Measurements from ENCODE around the gene FFAR3. TPM values are rescaled to one million over a fixed set of nuclear protein-coding genes. Genes with fewer than 3 reads are reported as not detected.

Gene FFAR3, protein sequence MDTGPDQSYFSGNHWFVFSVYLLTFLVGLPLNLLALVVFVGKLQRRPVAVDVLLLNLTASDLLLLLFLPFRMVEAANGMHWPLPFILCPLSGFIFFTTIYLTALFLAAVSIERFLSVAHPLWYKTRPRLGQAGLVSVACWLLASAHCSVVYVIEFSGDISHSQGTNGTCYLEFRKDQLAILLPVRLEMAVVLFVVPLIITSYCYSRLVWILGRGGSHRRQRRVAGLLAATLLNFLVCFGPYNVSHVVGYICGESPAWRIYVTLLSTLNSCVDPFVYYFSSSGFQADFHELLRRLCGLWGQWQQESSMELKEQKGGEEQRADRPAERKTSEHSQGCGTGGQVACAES
- 1 to 10 TPM in 1 of 3 donors, not detected in 2; 1.5 TPM for total RNA-seq
- long read RNA-seq, donor 1, partial matches to known transcripts: 0 of 1 reads
- long read RNA-seq, donor 1, other reads (novel, unspliced or antisense): 0 of 1 reads
- long read RNA-seq, donor 2: 0 reads

DNA sequence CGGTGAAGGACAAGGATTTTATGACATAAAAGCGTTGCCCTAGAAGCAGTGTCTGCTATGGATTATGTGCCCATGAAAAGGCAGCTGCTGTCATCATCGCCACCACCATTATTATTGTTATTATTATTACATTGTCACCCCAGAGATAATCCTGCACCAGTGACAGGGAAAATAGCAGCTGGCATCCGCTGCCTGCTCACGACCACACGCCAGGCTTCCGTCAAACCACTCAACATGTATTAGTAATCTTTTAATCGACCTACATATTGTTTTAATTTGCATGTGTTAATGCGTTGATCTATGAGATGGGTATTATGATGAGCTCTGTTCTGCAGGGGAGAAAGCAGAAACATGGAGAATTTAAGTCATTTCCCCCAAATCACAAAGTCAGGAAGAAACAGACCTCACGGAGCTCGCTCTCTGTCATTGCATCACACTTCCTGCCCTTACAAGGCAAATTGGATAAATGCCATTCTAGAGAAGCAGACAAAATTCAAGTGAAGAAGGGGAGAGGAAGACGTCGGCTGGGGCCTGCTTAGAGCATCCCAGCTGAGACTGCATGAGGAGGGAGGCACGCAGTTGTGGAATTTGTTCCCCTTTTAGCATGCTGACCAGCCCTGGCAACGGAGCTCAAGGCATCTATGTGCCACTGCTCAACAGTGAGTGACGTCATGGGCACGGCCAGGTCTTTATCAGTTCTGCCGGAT is at the start of gene FFAR3:
TSS of gene FFAR3 (plus strand) at position 594 of the 707 bp plus-strand sequence. CDS start 431 bp downstream, outside the sequence.
- peak; percentile 43 for ATAC-seq
- peak in 1 of 3 donors; percentile 13 for DNase-seq
- intact Hi-C loops (cut with DNase I, micrococcal nuclease): loop anchor here in 1 of 2 donors (10.0 kb wide), 1 partner anchor 137 kb away; the partner anchor contains the start of gene KRTDAP

DNA sequence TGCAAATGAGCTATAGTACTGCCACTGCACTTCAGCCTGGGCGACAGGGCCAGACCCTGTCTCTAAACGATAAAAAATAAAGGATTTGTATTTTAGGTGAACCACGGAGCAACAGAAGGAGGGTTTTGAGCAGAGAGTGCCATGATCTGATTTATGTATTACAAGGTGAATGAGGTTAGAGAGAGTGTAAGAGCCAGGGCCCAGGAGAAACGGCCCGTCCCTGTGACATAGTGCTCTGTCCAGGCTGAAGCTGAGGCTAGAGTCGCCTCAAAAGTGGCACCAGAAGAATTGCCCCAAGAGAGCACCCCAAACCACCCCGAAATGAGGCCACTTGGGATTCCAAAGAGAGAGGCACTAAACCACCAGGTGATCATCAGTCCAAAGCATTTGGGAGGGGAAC is 49.4 kb upstream of the FFAR3 start:
- TF ChIP-seq, protein P1, sequence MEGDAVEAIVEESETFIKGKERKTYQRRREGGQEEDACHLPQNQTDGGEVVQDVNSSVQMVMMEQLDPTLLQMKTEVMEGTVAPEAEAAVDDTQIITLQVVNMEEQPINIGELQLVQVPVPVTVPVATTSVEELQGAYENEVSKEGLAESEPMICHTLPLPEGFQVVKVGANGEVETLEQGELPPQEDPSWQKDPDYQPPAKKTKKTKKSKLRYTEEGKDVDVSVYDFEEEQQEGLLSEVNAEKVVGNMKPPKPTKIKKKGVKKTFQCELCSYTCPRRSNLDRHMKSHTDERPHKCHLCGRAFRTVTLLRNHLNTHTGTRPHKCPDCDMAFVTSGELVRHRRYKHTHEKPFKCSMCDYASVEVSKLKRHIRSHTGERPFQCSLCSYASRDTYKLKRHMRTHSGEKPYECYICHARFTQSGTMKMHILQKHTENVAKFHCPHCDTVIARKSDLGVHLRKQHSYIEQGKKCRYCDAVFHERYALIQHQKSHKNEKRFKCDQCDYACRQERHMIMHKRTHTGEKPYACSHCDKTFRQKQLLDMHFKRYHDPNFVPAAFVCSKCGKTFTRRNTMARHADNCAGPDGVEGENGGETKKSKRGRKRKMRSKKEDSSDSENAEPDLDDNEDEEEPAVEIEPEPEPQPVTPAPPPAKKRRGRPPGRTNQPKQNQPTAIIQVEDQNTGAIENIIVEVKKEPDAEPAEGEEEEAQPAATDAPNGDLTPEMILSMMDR (IDR thresholded peaks at IDR 0.05): no peak
- intact Hi-C loops (cut with DNase I, micrococcal nuclease): no loop called here
- Histone ChIP-seq H3K4me1 (ENCODE audit: low read depth) (no peaks in the 10 kb centered on the region), H3K9me3 (no peaks in the 10 kb centered on the region), H3K4me3 (no peak overlapping the region), H3K36me3 (ENCODE audit: low read depth) (no peaks in the 10 kb centered on the region)
- ATAC-seq: no peak
- no peak for DNase-seq

More for the DNA sequence above, at the start of gene FFAR3:
- H3K4me3 ChIP-seq: no peak within 1 kb of the TSS
- no peaks in the 10 kb centered on the region for H3K9me3 ChIP-seq
- TF ChIP-seq, protein P1 (IDR thresholded peaks at IDR 0.05): no peak
- H3K4me1 ChIP-seq (ENCODE audit: low read depth): no peaks in the 10 kb centered on the region
- H3K36me3 ChIP-seq (ENCODE audit: low read depth): no peaks in the 10 kb centered on the region

DNA sequence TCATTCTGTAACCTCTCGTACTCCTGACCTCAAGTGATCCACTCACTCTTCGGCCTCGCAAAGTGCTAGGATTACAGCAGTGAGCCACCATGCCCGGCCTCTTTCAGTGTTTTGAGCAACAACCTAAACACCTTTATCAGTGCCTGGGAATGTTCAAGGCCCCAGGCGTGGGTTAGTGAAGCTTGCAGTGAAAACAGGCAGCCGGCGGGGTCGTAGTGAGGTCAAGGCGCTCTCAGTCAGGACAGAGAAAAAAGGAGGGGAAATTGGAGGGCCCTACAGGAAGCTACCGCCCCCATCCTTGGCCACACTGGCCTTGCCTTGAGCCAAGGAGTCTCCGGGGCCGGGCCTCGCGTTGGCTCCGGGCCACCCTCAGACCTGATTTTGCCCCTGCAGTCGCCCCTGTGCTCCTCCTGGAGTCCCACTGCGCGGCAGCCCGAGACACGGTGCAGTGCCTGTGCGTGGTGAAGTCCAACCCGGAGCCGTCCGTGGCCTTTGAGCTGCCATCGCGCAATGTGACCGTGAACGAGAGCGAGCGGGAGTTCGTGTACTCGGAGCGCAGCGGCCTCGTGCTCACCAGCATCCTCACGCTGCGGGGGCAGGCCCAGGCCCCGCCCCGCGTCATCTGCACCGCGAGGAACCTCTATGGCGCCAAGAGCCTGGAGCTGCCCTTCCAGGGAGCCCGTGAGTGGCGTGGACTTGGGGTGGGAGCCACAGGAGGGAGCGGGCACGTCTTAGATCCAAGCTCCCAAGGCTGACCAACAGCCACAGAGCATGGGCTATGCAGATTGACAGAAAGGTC is 48.6 kb upstream of the FFAR3 start:
- no peak for ATAC-seq
- no peaks in the 10 kb centered on the region for H3K4me1 ChIP-seq (ENCODE audit: low read depth)

DNA sequence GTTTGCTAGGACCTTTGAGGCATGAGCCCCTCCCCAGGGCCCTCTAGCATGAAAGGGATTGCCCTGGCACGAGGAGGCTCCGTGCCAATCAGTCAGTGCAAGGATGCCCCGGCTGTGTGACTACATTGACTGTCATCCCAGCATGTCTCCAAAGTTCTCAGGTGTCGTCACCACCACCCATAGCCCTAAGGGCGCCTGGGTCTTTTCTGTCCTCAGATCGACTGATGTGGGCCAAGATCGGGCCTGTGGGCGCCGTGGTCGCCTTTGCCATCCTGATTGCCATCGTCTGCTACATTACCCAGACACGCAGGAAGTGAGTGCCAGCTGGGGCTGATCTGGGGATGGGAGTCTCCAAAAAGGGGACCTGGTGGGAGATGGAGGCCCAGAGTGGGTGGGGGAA is 47.9 kb upstream of the FFAR3 start:
- Histone ChIP-seq H3K36me3 (ENCODE audit: low read depth) (no peaks in the 10 kb centered on the region), H3K4me3 (no peak overlapping the region), H3K9me3 (no peaks in the 10 kb centered on the region), H3K4me1 (ENCODE audit: low read depth) (no peaks in the 10 kb centered on the region)
- ATAC-seq: no peak
- TF ChIP-seq, protein P1 (IDR thresholded peaks at IDR 0.05): no peak
- no peak for DNase-seq
- intact Hi-C loops (cut with DNase I, micrococcal nuclease): no loop called here

More for the DNA sequence above, 48.6 kb upstream of the FFAR3 start:
- intact Hi-C loops (cut with DNase I, micrococcal nuclease): no loop called here
- Histone ChIP-seq H3K9me3 (no peaks in the 10 kb centered on the region), H3K4me3 (no peak overlapping the region), H3K36me3 (ENCODE audit: low read depth) (no peaks in the 10 kb centered on the region)
- DNase-seq: peak in 1 of 3 donors; percentile 58
- TF ChIP-seq, protein P1 (IDR thresholded peaks at IDR 0.05): no peak

DNA sequence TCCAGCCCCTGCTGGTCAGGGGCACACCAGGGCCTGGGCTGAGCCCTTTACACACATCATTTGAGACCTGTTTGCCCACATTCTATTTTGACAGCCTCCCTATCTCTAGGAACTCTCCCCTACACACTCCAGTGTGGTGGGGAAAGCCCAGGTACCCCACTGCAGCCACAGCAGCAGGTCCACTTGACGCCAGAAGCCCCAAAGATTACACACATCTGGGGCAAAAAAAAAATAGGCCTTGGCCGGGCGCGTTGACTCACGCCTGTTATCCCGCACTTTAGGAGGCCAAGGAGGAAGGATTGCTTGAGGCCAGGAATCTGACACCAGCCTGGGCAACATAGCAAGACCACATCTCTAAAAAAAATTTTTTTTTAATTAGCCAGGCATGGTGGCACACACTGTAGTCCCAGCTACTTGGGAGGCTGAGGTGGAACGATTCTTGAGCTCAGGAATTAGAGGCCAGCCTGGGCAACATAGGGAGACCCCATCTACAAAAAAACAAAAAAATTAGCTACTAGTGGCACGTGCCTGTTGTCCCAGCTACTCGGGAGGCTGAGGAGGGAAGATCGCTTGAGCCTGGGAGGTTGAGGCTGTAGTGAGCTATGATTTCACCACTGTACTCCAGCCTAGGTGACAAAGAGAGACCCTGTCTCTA is 47.3 kb upstream of the FFAR3 start:
- DNase-seq (no peak), ATAC-seq (no peak)
- Histone ChIP-seq H3K4me1 (ENCODE audit: low read depth) (no peaks in the 10 kb centered on the region), H3K9me3 (no peaks in the 10 kb centered on the region), H3K36me3 (ENCODE audit: low read depth) (no peaks in the 10 kb centered on the region), H3K4me3 (no peak overlapping the region)
- TF ChIP-seq, protein P1 (IDR thresholded peaks at IDR 0.05): no peak
- intact Hi-C loops (cut with DNase I, micrococcal nuclease): no loop called here

All from mucosa of descending colon (tissue), 3 donors.